ENCODE data around the gene CPSF6.
"Not testable (repeated sequence)": the region's sequence is repeated elsewhere in the genome, so short reads cannot be mapped to it uniquely, and the experiment has no call there.

CPSF6 gene

DNA sequence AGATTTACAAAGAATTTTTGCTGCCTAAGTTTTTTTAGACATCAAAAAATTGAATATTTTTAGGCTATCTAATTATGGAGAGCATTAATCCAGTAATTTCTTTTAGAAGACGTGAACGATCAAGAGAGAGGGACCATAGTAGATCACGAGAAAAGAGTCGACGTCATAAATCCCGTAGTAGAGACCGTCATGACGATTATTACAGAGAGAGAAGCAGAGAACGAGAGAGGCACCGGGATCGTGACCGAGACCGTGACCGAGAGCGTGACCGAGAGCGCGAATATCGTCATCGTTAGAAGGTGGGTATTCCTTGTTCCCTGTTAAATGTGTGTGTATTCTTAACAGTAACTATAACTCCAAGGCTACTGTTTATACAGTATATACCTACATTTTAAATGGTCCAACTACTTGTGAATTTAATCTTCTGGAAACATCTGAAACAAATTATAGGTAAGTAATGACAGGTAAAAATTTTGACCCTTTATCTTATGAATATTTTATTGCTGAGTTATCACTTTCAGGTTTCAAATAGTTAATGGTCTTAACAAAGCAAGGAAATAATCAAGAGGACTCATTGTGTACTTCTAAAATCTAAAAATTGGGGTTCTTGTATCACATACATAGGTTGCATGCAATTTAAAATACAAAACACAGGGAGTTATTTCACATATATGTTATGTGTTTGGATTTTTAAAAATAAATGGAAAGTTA lies 23.1 kb downstream of the CPSF6 start:
- no peaks in the 10 kb centered on the region for H3K9me3 ChIP-seq (ENCODE audit: insufficient read depth, low read length)
- no peaks in the 10 kb centered on the region for H3K4me1 ChIP-seq (ENCODE audit: insufficient read depth, insufficient read length)
- TF ChIP-seq ZNF274 (IDR thresholded peaks at IDR 0.05; ENCODE audit: low read depth, low read length) (no peak), YY1 (IDR thresholded peaks at IDR 0.05; ENCODE audit: insufficient read depth, insufficient read length) (no peak), SUZ12 (IDR thresholded peaks at IDR 0.05; ENCODE audit: extremely low read depth, insufficient read depth, insufficient read length) (no peak)
- H3K4me3 ChIP-seq (ENCODE audit: insufficient read length, low read depth): no peak overlapping the region
- H3K9ac ChIP-seq (ENCODE audit: insufficient read length, low read depth): no peak overlapping the region
- peaks cover 96% of the 10 kb centered on the region for H3K36me3 ChIP-seq (ENCODE audit: insufficient read depth, insufficient read length, low read length)
- no peaks in the 10 kb centered on the region for H3K27me3 ChIP-seq (ENCODE audit: insufficient read depth, insufficient read length)
- no peak for DNase-seq (ENCODE audit: low read depth, low spot score)

DNA sequence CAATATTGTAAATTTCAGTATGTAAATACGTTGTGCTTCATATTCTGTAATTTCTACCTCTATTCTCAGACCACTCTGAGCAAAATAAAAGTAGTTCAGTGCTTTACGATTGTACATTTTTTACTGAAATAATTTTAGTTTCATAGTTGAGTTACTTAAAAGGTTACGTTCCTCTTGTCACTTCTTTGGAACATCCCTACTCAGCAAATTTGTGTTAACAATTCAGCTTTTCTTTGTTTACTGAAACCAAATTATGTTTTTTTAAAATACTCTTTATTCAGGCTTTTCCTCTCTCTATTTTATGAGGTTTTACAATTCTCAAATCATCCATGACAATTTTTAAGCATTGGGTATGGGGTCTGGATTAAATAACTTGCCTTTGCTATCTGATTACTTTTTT lies 25.8 kb downstream of the CPSF6 start:
- no peak for DNase-seq (ENCODE audit: low read depth, low spot score)
- Histone ChIP-seq H3K4me1 (ENCODE audit: insufficient read depth, insufficient read length) (no peaks in the 10 kb centered on the region), H3K9ac (ENCODE audit: insufficient read length, low read depth) (no peak overlapping the region), H3K36me3 (ENCODE audit: insufficient read depth, insufficient read length, low read length) (peaks cover 95% of the 10 kb centered on the region), H3K4me3 (ENCODE audit: insufficient read length, low read depth) (no peak overlapping the region), H3K27me3 (ENCODE audit: insufficient read depth, insufficient read length) (no peaks in the 10 kb centered on the region), H3K9me3 (ENCODE audit: insufficient read depth, low read length) (no peaks in the 10 kb centered on the region)
- TF ChIP-seq ZNF274 (IDR thresholded peaks at IDR 0.05; ENCODE audit: low read depth, low read length) (no peak), YY1 (IDR thresholded peaks at IDR 0.05; ENCODE audit: insufficient read depth, insufficient read length) (no peak), SUZ12 (IDR thresholded peaks at IDR 0.05; ENCODE audit: extremely low read depth, insufficient read depth, insufficient read length) (no peak)

DNA sequence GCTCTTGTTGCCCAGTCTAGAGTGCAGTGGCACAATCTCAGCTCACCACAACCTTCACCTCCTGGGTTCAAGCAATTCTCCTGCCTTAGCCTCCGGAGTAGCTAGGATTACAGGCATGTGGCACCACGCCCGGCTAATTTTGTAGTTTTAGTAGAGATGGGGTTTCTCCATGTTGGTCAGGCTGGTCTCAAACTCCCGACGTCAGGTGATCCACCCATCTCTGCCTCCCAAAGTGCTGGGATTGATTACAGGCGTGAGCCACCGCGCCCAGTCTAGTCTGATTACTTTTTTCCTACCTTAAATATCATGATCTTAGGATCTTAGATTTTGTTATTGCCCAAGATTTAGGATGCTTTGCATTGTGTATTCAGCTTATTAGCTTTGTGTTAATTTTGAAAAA lies 26.3 kb downstream of the CPSF6 start:
- DNase-seq (ENCODE audit: low read depth, low spot score); H3K9ac ChIP-seq (ENCODE audit: insufficient read length, low read depth); H3K4me3 ChIP-seq (ENCODE audit: insufficient read length, low read depth); H3K9me3 ChIP-seq (ENCODE audit: insufficient read depth, low read length); H3K4me1 ChIP-seq (ENCODE audit: insufficient read depth, insufficient read length); H3K27me3 ChIP-seq (ENCODE audit: insufficient read depth, insufficient read length): not testable (repeated sequence)
- peaks cover 95% of the 10 kb centered on the region for H3K36me3 ChIP-seq (ENCODE audit: insufficient read depth, insufficient read length, low read length)

DNA sequence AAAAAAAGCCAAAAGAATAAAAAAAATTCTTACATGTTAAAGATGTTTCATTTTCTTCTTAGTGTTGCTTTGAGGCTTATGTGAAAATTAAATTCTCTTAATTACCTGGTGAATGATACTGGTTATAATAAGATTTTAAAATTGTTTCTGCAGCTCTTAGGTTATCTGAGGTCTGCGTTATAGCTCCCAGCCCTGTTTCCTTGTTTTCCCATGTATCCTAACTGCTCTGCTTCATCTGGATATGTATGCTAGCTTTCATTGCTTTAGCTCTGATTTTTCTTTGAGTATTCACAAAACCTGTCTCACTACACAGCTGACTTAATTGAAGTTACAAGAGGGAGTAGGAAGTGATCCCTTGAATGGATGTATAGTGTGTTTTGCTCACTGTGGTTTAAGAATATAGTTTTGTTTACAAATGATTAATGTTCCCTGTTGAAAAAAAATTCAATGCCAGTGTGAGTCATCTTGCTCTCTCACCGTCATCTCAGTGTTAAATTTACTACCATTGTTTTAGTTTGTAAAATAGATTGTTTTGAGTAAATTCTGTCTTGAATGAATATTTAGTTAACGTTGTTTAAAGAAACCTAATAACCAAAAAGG lies 26.8 kb downstream of the CPSF6 start:
- H3K36me3 ChIP-seq (ENCODE audit: insufficient read depth, insufficient read length, low read length): peaks cover 93% of the 10 kb centered on the region
- no peak overlapping the region for H3K4me3 ChIP-seq (ENCODE audit: insufficient read length, low read depth)
- H3K27me3 ChIP-seq (ENCODE audit: insufficient read depth, insufficient read length): no peaks in the 10 kb centered on the region
- DNase-seq (ENCODE audit: low read depth, low spot score): no peak
- H3K9me3 ChIP-seq (ENCODE audit: insufficient read depth, low read length): no peaks in the 10 kb centered on the region
- H3K4me1 ChIP-seq (ENCODE audit: insufficient read depth, insufficient read length): no peaks in the 10 kb centered on the region
- TF ChIP-seq SUZ12 (IDR thresholded peaks at IDR 0.05; ENCODE audit: extremely low read depth, insufficient read depth, insufficient read length) (no peak), YY1 (IDR thresholded peaks at IDR 0.05; ENCODE audit: insufficient read depth, insufficient read length) (no peak), ZNF274 (IDR thresholded peaks at IDR 0.05; ENCODE audit: low read depth, low read length) (no peak)
- H3K9ac ChIP-seq (ENCODE audit: insufficient read length, low read depth): no peak overlapping the region

DNA sequence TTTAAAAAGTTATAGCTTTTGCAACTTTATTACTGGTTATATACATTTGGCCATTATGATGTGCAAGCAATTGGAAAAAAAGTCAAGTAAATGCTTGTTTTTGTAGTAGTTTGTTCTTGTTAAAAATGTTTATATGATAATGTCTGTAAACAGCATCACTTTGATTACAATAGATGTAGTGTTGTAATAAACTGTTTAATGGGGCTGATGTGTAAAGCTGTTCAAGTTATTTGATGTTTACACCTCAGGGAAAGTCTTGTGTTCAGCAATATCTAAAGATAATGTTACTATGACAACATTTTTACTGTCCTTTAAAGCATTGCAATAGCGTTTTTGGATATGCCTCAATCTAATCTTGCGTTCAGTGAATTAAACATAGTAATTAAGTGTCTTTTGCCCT lies 30.4 kb downstream of the CPSF6 start:
- peaks cover 57% of the 10 kb centered on the region for H3K36me3 ChIP-seq (ENCODE audit: insufficient read depth, insufficient read length, low read length)
- no peak overlapping the region for H3K9ac ChIP-seq (ENCODE audit: insufficient read length, low read depth)
- DNase-seq (ENCODE audit: low read depth, low spot score): no peak
- no peaks in the 10 kb centered on the region for H3K27me3 ChIP-seq (ENCODE audit: insufficient read depth, insufficient read length)
- H3K4me1 ChIP-seq (ENCODE audit: insufficient read depth, insufficient read length): no peaks in the 10 kb centered on the region
- no peak overlapping the region for H3K4me3 ChIP-seq (ENCODE audit: insufficient read length, low read depth)
- no peaks in the 10 kb centered on the region for H3K9me3 ChIP-seq (ENCODE audit: insufficient read depth, low read length)
- TF ChIP-seq SUZ12 (IDR thresholded peaks at IDR 0.05; ENCODE audit: extremely low read depth, insufficient read depth, insufficient read length): no peak
- no peak for TF ChIP-seq YY1 (IDR thresholded peaks at IDR 0.05; ENCODE audit: insufficient read depth, insufficient read length)
- TF ChIP-seq ZNF274 (IDR thresholded peaks at IDR 0.05; ENCODE audit: low read depth, low read length): no peak

DNA sequence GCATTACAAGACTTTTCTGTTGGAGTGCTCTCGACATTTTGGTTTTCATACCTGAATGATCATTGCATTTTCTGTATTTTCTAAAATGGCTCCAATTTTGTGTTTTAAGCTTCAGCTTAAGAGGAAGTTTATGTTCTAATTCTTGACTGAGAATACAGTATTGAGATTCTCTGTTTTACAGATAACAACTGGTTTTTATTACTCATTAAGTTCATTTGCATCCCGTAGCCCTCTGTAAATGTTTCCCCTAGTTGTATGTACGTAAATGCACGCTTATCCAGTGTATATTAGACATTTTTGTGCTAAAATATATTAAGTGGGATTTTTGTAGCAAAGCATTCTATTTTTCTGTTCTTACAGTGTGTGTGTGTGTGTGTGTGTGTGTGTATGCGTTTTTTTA lies 33.1 kb downstream of the CPSF6 start:
- H3K4me3 ChIP-seq (ENCODE audit: insufficient read length, low read depth): no peak overlapping the region
- peaks cover 33% of the 10 kb centered on the region for H3K36me3 ChIP-seq (ENCODE audit: insufficient read depth, insufficient read length, low read length)
- H3K4me1 ChIP-seq (ENCODE audit: insufficient read depth, insufficient read length): no peaks in the 10 kb centered on the region
- no peak overlapping the region for H3K9ac ChIP-seq (ENCODE audit: insufficient read length, low read depth)
- no peak for DNase-seq (ENCODE audit: low read depth, low spot score)
- no peaks in the 10 kb centered on the region for H3K9me3 ChIP-seq (ENCODE audit: insufficient read depth, low read length)
- no peak for TF ChIP-seq YY1 (IDR thresholded peaks at IDR 0.05; ENCODE audit: insufficient read depth, insufficient read length)
- no peak for TF ChIP-seq SUZ12 (IDR thresholded peaks at IDR 0.05; ENCODE audit: extremely low read depth, insufficient read depth, insufficient read length)
- TF ChIP-seq ZNF274 (IDR thresholded peaks at IDR 0.05; ENCODE audit: low read depth, low read length): no peak
- no peaks in the 10 kb centered on the region for H3K27me3 ChIP-seq (ENCODE audit: insufficient read depth, insufficient read length)

DNA sequence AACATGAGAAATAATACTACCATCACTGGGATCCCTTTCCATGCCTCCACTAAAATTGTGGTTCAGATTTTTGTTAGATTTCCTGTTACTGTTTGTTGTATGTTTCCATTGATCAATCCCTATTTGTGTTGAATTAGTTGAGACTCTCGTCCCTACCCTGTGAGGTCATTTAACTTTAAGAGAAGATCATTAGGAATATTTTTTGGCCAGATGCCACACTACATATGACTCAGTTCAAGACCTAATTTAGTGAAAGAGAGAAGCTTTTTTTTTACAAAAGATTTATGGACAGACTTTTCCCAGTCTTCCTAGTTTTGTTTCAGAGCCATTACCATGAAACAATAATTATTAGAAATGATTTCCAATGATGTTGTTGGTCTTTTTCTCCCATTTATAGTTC lies 35.5 kb downstream of the CPSF6 start:
- Histone ChIP-seq H3K9ac (ENCODE audit: insufficient read length, low read depth) (no peak overlapping the region), H3K9me3 (ENCODE audit: insufficient read depth, low read length) (no peaks in the 10 kb centered on the region), H3K27me3 (ENCODE audit: insufficient read depth, insufficient read length) (no peaks in the 10 kb centered on the region), H3K4me3 (ENCODE audit: insufficient read length, low read depth) (no peak overlapping the region), H3K4me1 (ENCODE audit: insufficient read depth, insufficient read length) (no peaks in the 10 kb centered on the region), H3K36me3 (ENCODE audit: insufficient read depth, insufficient read length, low read length) (peaks cover 11% of the 10 kb centered on the region)
- DNase-seq (ENCODE audit: low read depth, low spot score): no peak
- TF ChIP-seq ZNF274 (IDR thresholded peaks at IDR 0.05; ENCODE audit: low read depth, low read length): no peak
- TF ChIP-seq YY1 (IDR thresholded peaks at IDR 0.05; ENCODE audit: insufficient read depth, insufficient read length): no peak
- no peak for TF ChIP-seq SUZ12 (IDR thresholded peaks at IDR 0.05; ENCODE audit: extremely low read depth, insufficient read depth, insufficient read length)

Data from NT2/D1 (cell line).